A549 (cell line): Measurements from ENCODE around the gene LSP1. TPM values are rescaled to one million over a fixed set of nuclear protein-coding genes. Genes with fewer than 3 reads are reported as not detected.

Source experiments
- ATAC-seq, 2 experiments: fragments of 200-7000 bp in 1 of 2; fragments of >200 bp in 1 of 2; cut with Nextera tagmentation in 1 of 2; cut with Tn5 transposase in 1 of 2; 3 replicates each; pipeline versions ENCODE4 v1.8.0 to v1.9.1; 2018 to 2020; ENCODE audit warnings: mild to moderate bottlenecking in 1 of 2, moderate library complexity in 1 of 2
- CTCF ChIA-PET: fragments of 300-600 bp; sonication (Branson Sonifier 250); formaldehyde crosslinking; extraction: SDS; loops from one replicate; lab custom pipeline; 2021; ENCODE audit warnings: antibody characterized with exemption, inconsistent platforms; lab: Yijun Ruan, JAX
- POLR2A ChIA-PET: fragments of 350-600 bp; formaldehyde crosslinking; extraction: SDS; loops from one replicate; lab custom pipeline; 2021; ENCODE audit warnings: antibody characterized with exemption, inconsistent platforms; lab: Yijun Ruan, JAX
- DNase-seq, 2 experiments: peaks; one replicate each; pipeline versions ENCODE4 v3.0.0 to v3.0.0-alpha.2; 2011 to 2016; ENCODE audit warnings: low read depth in 1 of 2, low spot score in 1 of 2
- FAIRE-seq: peaks from 2 replicates; lab custom pipeline; 2011; peaks lifted over from hg19 to GRCh38; lab: Jason Lieb, UNC
- H3K27ac ChIP-seq, 2 experiments: fragments of >200 bp; sonication (Bioruptor Twin); formaldehyde crosslinking; 3 replicates each; pipeline ENCODE4 v1.5.1; 2016 to 2017
- H3K4me1 ChIP-seq: fragments of >200 bp; sonication (Bioruptor Twin); formaldehyde crosslinking; 3 replicates; pipeline ENCODE4 v1.6.1; 2016
- H3K4me2 ChIP-seq: fragments of >200 bp; sonication (Bioruptor Twin); formaldehyde crosslinking; 3 replicates; pipeline ENCODE4 v1.6.1; 2016
- H3K4me3 ChIP-seq: fragments of >200 bp; sonication (Bioruptor Twin); formaldehyde crosslinking; 3 replicates; pipeline ENCODE4 v1.5.1; 2016
- H3K9me3 ChIP-seq: fragments of >200 bp; sonication (Bioruptor Twin); formaldehyde crosslinking; 3 replicates; pipeline ENCODE4 v1.6.1; 2016
- CEBPB ChIP-seq, 2 experiments: fragments of >200 bp in 1 of 2; sonication (Bioruptor Twin) in 1 of 2; formaldehyde crosslinking in 1 of 2; IDR thresholded peaks; 2 replicates each; pipeline ENCODE4 v1.6.1; 2012 to 2016
- CHD4 ChIP-seq: fragments of 200-600 bp; sonication (generic); IDR thresholded peaks from 2 replicates; pipeline ENCODE4 v1.6.1; 2016; ENCODE audit warnings: antibody characterized with exemption, mild to moderate bottlenecking, borderline replicate concordance
- EHF ChIP-seq: fragments of 250-450 bp; sonication (Bioruptor Pico); IDR thresholded peaks from 2 replicates; pipeline ENCODE4 v1.5.0; 2020; ENCODE audit warnings: mild to moderate bottlenecking
- EHMT2 ChIP-seq: fragments of 200-600 bp; sonication (generic); IDR thresholded peaks from 2 replicates; pipeline ENCODE4 v1.6.1; 2016; ENCODE audit warnings: antibody characterized with exemption, low read depth, mild to moderate bottlenecking, moderate library complexity
- ELK1 ChIP-seq: fragments of 150-350 bp; IDR thresholded peaks from 2 replicates; pipeline ENCODE4 v1.6.1; 2014; ENCODE audit warnings: low read depth, mild to moderate bottlenecking, low read length
- EP300 ChIP-seq, 2 experiments: fragments of >200 bp; sonication (Bioruptor Twin); formaldehyde crosslinking; IDR thresholded peaks; 2 replicates in 1 of 2; 3 replicates in 1 of 2; pipeline ENCODE4 v1.6.1; 2016 to 2017
- FOXS1 ChIP-seq: fragments of 250-450 bp; sonication (Bioruptor Pico); IDR thresholded peaks from 2 replicates; pipeline ENCODE4 v1.5.0; 2020; ENCODE audit warnings: mild to moderate bottlenecking, moderate library complexity
- HEYL ChIP-seq: fragments of 250-450 bp; sonication (Bioruptor Pico); IDR thresholded peaks from 2 replicates; pipeline ENCODE4 v1.8.0; 2021; ENCODE audit warnings: mild to moderate bottlenecking, moderate library complexity
- JUN ChIP-seq, 2 experiments: fragments of >200 bp; sonication (Bioruptor Twin); formaldehyde crosslinking; IDR thresholded peaks; 2 replicates in 1 of 2; 3 replicates in 1 of 2; pipeline ENCODE4 v1.6.1; 2016 to 2017
- NFE2L2 ChIP-seq: fragments of 150-350 bp; conservative IDR thresholded peaks from 2 replicates; pipeline ENCODE4 v1.6.1; 2014; ENCODE audit warnings: low read length
- NPAS2 ChIP-seq: fragments of 250-450 bp; sonication (Bioruptor Pico); IDR thresholded peaks from 2 replicates; pipeline ENCODE4 v1.8.0; 2022; ENCODE audit warnings: mild to moderate bottlenecking, moderate library complexity, borderline replicate concordance
- PBX3 ChIP-seq: IDR thresholded peaks from 2 replicates; pipeline ENCODE4 v1.6.1; 2012
- POLR2AphosphoS2 ChIP-seq: conservative IDR thresholded peaks from 2 replicates; pipeline ENCODE4 v1.6.1; 2012; ENCODE audit warnings: low read length, improper control_type of control experiment, inconsistent platforms
- RAD21 ChIP-seq, 2 experiments: fragments of >200 bp in 1 of 2; sonication (Bioruptor Twin) in 1 of 2; formaldehyde crosslinking in 1 of 2; IDR thresholded peaks in 1 of 2; conservative IDR thresholded peaks in 1 of 2; 2 replicates in 1 of 2; 3 replicates in 1 of 2; pipeline ENCODE4 v1.6.1; 2012 to 2018; ENCODE audit warnings: inconsistent platforms in 1 of 2
- RFX5 ChIP-seq: fragments of 450-650 bp; IDR thresholded peaks from 2 replicates; pipeline ENCODE4 v1.7.1; 2014; ENCODE audit warnings: antibody characterized with exemption, mild to moderate bottlenecking, moderate library complexity
- SMC3 ChIP-seq: fragments of >200 bp; sonication (Bioruptor Twin); formaldehyde crosslinking; IDR thresholded peaks from 3 replicates; pipeline ENCODE4 v1.6.1; 2018; ENCODE audit warnings: inconsistent platforms
- ZFP36 ChIP-seq: fragments of 450-650 bp; IDR thresholded peaks from 2 replicates; pipeline ENCODE4 v1.6.1; 2014; ENCODE audit warnings: borderline replicate concordance; ENCODE audit not compliant: partially characterized antibody
- ZNF302 ChIP-seq: fragments of 250-450 bp; sonication (Bioruptor Pico); IDR thresholded peaks from 2 replicates; pipeline ENCODE4 v1.9.0; 2021; ENCODE audit warnings: inconsistent platforms, mild to moderate bottlenecking, moderate library complexity
- WGBS: methylation state at CpG from one replicate; pipeline ENCODE4 v1.1.6; 2017; ENCODE audit errors: missing lambda C conversion rate; 5-methylcytosine and 5-hydroxymethylcytosine counted together
- polyA plus RNA-seq, 4 experiments: library from polyadenylated mRNA; depleted of rRNA in 3 of 4; stranded (reverse); fragments of >200 nt; fragmentation: RNase III in 1 of 4; extraction: RNeasy Plus Mini Kit Qiagen cat#74134 plus additional on column Dnase treatment in 1 of 4; gene quantifications; 2 replicates in 3 of 4; 3 replicates in 1 of 4; pipeline ENCODE4 v1.2.3, GENCODE V29; 2011 to 2017

The LSP1 gene
- polyA plus RNA-seq, 2 of the 4 experiments (the other 2 are of a cell fraction) = 0.67 to 3.5 TPM

- 83% methylated on average over 18 of the region's 30 CpGs for WGBS
- ATAC-seq = no peak
- ChIA-PET CTCF (interaction anchor here (0.7 to 10.1 kb wide), 12 partner anchors 9 to 273 kb away, joined by 3 to 334 read pairs (median 6); partner anchors contain the start of genes MRPL23 and TNNI2), POLR2A (no interaction called here)
- Histone ChIP-seq H3K9me3 (no peaks in the 10 kb centered on the region), H3K4me1 (peaks cover 13% of the 10 kb centered on the region; the same call in 2 of the 3 replicates), H3K4me3 (no peak overlapping the region), H3K27ac (no peak overlapping the region), H3K4me2 (no peak overlapping the region)
- no peak for FAIRE-seq
- DNase-seq = no peak
- no peak for TF ChIP-seq ZNF302 (CRISPR knock-in tag)
- no peak for TF ChIP-seq ELK1
- TF ChIP-seq EHF (CRISPR knock-in tag) = no peak
- no peak for TF ChIP-seq FOXS1 (CRISPR knock-in tag)
- no peak for TF ChIP-seq EP300 (IDR thresholded peaks at IDR 0.05)
These were observed 25.5 kb downstream of the LSP1 start for GRCh38 chr11:1878137-1879031.

- no peak for FAIRE-seq
- CTCF ChIA-PET = interaction anchor here (0.7 to 10.1 kb wide), 8 partner anchors 10 to 272 kb away, joined by 3 to 334 read pairs (median 4); no protein-coding TSS in a partner anchor
These were observed 26.6 kb downstream of the LSP1 start for GRCh38 chr11:1879342-1879940.

More at GRCh38 chr11:1879342-1879940, 26.6 kb downstream of the LSP1 start:
- no peak for DNase-seq
- 84% methylated on average over 12 of the region's 13 CpGs for WGBS
- no peak overlapping the region for H3K4me3 ChIP-seq
- peaks cover 13% of the 10 kb centered on the region; the same call in 2 of the 3 replicates for H3K4me1 ChIP-seq
- POLR2A ChIA-PET = no interaction called here
- H3K4me2 ChIP-seq = no peak overlapping the region
- TF ChIP-seq RAD21 (conservative IDR thresholded peaks at IDR 0.05 in 1 of 2, IDR thresholded peaks at IDR 0.05 in 1 of 2) (no peak), SMC3 (no peak), EP300 (IDR thresholded peaks at IDR 0.05) (no peak), HEYL (CRISPR knock-in tag) (no peak), RFX5 (no peak), POLR2AphosphoS2 (no peak), ELK1 (no peak), NPAS2 (CRISPR knock-in tag) (no peak), NFE2L2 (no peak), JUN (IDR thresholded peaks at IDR 0.05) (no peak), EHMT2 (no peak), ZFP36 (no peak), PBX3 (no peak), CEBPB (IDR thresholded peaks at IDR 0.05) (no peak), CHD4 (no peak)
- TF ChIP-seq, all 56 proteins: peak for 0
- no peaks in the 10 kb centered on the region for H3K9me3 ChIP-seq
- no peak for ATAC-seq
- no peak overlapping the region for H3K27ac ChIP-seq
